ENCODE data around the gene OR7A5.

OR7A5 gene

DNA sequence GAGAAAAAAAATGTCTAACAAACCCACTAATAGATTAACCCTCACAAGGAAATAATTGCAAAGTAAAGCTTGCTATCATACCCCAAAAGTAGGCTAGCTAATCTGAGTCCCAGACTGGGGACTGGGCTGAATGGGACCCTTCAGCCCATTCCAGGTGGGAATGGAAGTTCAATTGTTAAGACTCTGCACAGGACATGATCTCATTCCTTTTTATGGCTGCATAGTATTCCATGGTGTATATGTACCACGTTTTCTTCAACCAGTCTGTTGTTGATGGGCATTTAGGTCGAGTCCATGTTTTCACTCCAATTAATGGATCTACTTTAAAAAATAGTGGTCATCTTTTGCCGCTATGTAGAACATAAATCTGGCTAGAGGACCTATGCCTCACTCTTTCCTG, 17.9 kb downstream of the OR7A5 start:
- H3K27ac Mint-ChIP-seq = no peak overlapping the region
- peaks cover 7% of the 10 kb centered on the region for H3K9me3 Mint-ChIP-seq
- H3K36me3 Mint-ChIP-seq (ENCODE audit: low read depth) = no peaks in the 10 kb centered on the region
- TF ChIP-seq, protein P1, sequence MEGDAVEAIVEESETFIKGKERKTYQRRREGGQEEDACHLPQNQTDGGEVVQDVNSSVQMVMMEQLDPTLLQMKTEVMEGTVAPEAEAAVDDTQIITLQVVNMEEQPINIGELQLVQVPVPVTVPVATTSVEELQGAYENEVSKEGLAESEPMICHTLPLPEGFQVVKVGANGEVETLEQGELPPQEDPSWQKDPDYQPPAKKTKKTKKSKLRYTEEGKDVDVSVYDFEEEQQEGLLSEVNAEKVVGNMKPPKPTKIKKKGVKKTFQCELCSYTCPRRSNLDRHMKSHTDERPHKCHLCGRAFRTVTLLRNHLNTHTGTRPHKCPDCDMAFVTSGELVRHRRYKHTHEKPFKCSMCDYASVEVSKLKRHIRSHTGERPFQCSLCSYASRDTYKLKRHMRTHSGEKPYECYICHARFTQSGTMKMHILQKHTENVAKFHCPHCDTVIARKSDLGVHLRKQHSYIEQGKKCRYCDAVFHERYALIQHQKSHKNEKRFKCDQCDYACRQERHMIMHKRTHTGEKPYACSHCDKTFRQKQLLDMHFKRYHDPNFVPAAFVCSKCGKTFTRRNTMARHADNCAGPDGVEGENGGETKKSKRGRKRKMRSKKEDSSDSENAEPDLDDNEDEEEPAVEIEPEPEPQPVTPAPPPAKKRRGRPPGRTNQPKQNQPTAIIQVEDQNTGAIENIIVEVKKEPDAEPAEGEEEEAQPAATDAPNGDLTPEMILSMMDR (IDR thresholded peaks at IDR 0.05; ENCODE audit: unreplicated experiment in 3 of 3) = no peak
- H3K4me3 Mint-ChIP-seq = no peak overlapping the region
- peaks cover 11% of the 10 kb centered on the region for H3K27me3 Mint-ChIP-seq (ENCODE audit: low read depth)
- no peaks in the 10 kb centered on the region for H3K4me1 Mint-ChIP-seq

DNA sequence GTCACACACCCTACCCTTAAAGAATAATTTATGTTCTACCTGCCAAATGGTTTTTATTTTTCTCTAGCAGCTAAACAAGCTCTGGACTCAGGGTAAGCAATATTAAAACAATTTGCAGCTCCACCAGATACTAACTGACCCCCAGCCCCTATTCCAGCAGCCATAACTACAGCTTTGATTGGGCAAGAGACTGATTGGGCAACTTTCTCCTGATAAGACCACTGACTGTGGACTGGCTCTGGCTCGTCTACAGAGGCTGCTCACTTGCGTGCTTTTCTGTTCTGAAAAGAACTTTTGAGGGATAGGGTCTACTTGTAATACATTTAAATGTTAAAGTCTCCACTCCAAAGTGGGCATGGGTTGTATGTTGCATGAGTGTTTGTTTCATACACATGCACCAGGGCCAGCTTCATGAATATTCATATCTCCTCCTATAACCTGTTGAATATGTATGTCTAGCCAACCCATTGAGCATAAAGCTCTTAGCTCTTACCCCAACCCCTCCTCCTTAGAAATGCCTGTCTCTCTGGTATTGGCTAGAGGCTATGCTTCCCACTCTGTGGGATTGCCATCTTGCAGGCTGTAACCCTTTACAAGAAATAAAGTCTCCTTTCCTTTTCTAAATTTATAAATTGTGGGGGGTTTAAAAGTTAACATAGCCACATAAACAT, 19.9 kb downstream of the OR7A5 start:
- no peak overlapping the region for H3K4me3 Mint-ChIP-seq
- peaks cover 7% of the 10 kb centered on the region for H3K9me3 Mint-ChIP-seq
- TF ChIP-seq, protein P1 (IDR thresholded peaks at IDR 0.05; ENCODE audit: unreplicated experiment in 3 of 3) = no peak
- no peak overlapping the region for H3K27ac Mint-ChIP-seq
- no peaks in the 10 kb centered on the region for H3K4me1 Mint-ChIP-seq
- peaks cover 19% of the 10 kb centered on the region for H3K27me3 Mint-ChIP-seq (ENCODE audit: low read depth)
- H3K36me3 Mint-ChIP-seq (ENCODE audit: low read depth) = no peaks in the 10 kb centered on the region

DNA sequence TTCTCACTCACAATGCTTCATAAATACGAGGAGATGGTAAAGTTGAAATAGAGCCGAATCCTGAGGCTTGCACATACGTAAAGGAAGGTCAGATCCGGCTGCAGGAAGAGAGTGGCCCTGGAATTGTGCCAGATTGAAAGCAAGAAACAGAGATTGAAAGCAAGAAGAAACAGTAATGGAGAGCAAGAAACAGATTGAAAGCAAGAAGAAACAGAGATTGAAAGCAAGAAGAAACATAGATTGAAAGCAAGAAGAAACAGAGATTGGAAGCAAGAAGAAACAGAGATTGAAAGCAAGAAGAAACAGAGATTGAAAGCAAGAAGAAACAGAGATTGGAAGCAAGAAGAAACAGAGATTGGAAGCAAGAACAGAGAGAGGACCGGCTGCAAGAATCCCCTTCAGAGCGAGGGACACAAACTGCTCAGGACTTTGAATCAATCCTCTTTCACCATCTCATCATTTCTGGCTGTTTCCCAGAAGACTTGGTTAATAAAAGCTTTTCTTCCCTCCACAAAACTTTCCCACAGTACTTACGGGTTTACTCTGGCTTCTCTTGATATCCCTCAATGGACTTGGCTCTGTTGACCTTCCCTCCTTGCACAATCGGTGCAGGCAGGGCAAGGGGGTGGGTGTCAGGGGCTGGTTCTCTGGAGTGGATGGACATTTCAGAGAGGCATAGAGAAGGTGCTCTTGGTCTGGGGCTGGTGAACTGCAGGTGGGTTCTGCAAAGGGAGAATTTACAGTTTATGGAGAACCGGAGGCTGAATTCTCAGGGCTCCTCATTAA, 25.5 kb downstream of the OR7A5 start:
- peaks cover 8% of the 10 kb centered on the region for H3K9me3 Mint-ChIP-seq
- H3K4me3 Mint-ChIP-seq = no peak overlapping the region
- TF ChIP-seq, protein P1 (IDR thresholded peaks at IDR 0.05; ENCODE audit: unreplicated experiment in 3 of 3) = no peak
- H3K36me3 Mint-ChIP-seq (ENCODE audit: low read depth) = no peaks in the 10 kb centered on the region
- no peaks in the 10 kb centered on the region for H3K4me1 Mint-ChIP-seq
- H3K27ac Mint-ChIP-seq = no peak overlapping the region
- peaks cover 8% of the 10 kb centered on the region for H3K27me3 Mint-ChIP-seq (ENCODE audit: low read depth)

DNA sequence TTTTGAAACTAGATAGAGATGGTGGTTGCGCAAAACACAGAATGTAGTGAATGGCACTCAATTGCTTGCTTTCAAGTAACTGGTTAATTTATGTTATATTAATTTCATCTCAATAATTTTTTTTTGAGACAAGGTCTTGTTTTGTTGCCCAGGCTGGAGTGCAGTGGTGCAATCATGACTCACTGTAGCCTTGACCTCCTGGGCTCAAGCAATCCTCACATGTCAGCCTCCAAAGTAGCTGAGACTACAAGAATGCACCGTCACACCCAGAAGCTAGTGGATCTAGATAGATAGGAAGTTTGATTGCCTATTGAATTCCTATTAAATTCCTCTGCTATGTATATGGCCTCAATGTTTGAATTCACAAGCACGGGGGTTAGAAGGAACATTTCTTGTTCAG, 30.2 kb downstream of the OR7A5 start:
- TF ChIP-seq, protein P1 (IDR thresholded peaks at IDR 0.05; ENCODE audit: unreplicated experiment in 3 of 3) = no peak
- H3K4me3 Mint-ChIP-seq = no peak overlapping the region
- H3K27ac Mint-ChIP-seq = no peak overlapping the region
- no peaks in the 10 kb centered on the region for H3K4me1 Mint-ChIP-seq
- H3K36me3 Mint-ChIP-seq (ENCODE audit: low read depth) = no peaks in the 10 kb centered on the region
- no peaks in the 10 kb centered on the region for H3K27me3 Mint-ChIP-seq (ENCODE audit: low read depth)
- H3K9me3 Mint-ChIP-seq = peaks cover 14% of the 10 kb centered on the region

DNA sequence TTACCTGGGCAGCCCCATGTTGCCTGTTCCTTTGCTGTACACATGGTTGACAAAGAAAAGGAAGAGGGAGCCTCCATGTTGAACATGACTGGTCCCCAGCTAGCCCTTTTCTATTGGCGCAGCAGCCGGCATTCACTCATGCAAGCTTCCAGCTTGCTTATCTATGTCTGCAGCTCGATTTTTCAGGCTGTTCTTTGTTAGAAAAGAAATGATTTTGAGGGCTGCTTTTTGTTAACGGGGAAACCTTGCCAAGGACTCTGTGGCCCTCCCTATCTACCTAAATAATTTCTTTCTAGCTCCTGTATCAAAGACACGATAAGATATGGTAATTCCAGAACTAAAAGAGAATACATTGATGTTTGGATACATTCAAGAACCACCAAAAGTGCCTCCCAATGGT, 36.2 kb downstream of the OR7A5 start:
- peaks cover 11% of the 10 kb centered on the region for H3K9me3 Mint-ChIP-seq
- no peaks in the 10 kb centered on the region for H3K36me3 Mint-ChIP-seq (ENCODE audit: low read depth)
- TF ChIP-seq, protein P1 (IDR thresholded peaks at IDR 0.05; ENCODE audit: unreplicated experiment in 3 of 3) = no peak
- H3K4me1 Mint-ChIP-seq = no peaks in the 10 kb centered on the region
- H3K4me3 Mint-ChIP-seq = no peak overlapping the region
- no peak overlapping the region for H3K27ac Mint-ChIP-seq
- peaks cover 4% of the 10 kb centered on the region for H3K27me3 Mint-ChIP-seq (ENCODE audit: low read depth)

All from nephron (organoid).